Liver (tissue), 9 donors: ENCODE data around the gene KCP. TPM values are rescaled to one million over a fixed set of nuclear protein-coding genes. Genes with fewer than 3 reads are reported as not detected.

Experiments used
- DNase-seq: peaks from one replicate; pipeline ENCODE4 v3.0.0-alpha.2; 2017; ENCODE audit warnings: low spot score
- H3K27ac ChIP-seq, 2 donors: one replicate each; pipeline ENCODE4 v1.7.0; 2013; ENCODE audit warnings: inconsistent platforms in 2 of 2, low read length in 2 of 2, control low read depth in 1 of 2, low read depth in 1 of 2, mild to moderate bottlenecking in 1 of 2
- H3K27me3 ChIP-seq, 4 donors: one replicate each; pipeline versions ENCODE4 v1.6.1 to v1.7.0; 2013; ENCODE audit warnings: low read length in 3 of 4, inconsistent platforms in 1 of 4, mild to moderate bottlenecking in 1 of 4, moderate library complexity in 1 of 4; ENCODE audit not compliant: control insufficient read depth in 4 of 4, insufficient read depth in 4 of 4
- H3K36me3 ChIP-seq, 4 donors: one replicate each; pipeline versions ENCODE4 v1.6.1 to v1.7.0; 2013; ENCODE audit warnings: low read length in 3 of 4, mild to moderate bottlenecking in 3 of 4, low read depth in 1 of 4, moderate library complexity in 1 of 4; ENCODE audit not compliant: control insufficient read depth in 4 of 4, insufficient read depth in 3 of 4
- H3K4me1 ChIP-seq, 4 donors: one replicate each; pipeline versions ENCODE4 v1.6.1 to v1.7.0; 2013; ENCODE audit warnings: low read length in 3 of 4, mild to moderate bottlenecking in 3 of 4, moderate library complexity in 1 of 4; ENCODE audit not compliant: control insufficient read depth in 4 of 4, insufficient read depth in 4 of 4
- H3K4me3 ChIP-seq, 3 donors: one replicate each; pipeline versions ENCODE4 v1.6.1 to v1.7.0; 2013; ENCODE audit warnings: low read length in 3 of 3, control low read depth in 1 of 3, low read depth in 1 of 3, mild to moderate bottlenecking in 1 of 3
- H3K9ac ChIP-seq, 2 donors: one replicate each; pipeline ENCODE4 v1.7.0; 2013; ENCODE audit warnings: low read length in 2 of 2, mild to moderate bottlenecking in 2 of 2, moderate library complexity in 2 of 2, control low read depth in 1 of 2, low read depth in 1 of 2
- H3K9me3 ChIP-seq, 4 donors: one replicate each; pipeline versions ENCODE4 v1.6.1 to v1.7.0; 2013; ENCODE audit warnings: low read length in 3 of 4; ENCODE audit not compliant: control insufficient read depth in 4 of 4
- EGR1 ChIP-seq, 2 donors: IDR thresholded peaks; 2 replicates each; pipeline ENCODE4 v1.6.1; 2016 to 2018; ENCODE audit warnings: antibody characterized with exemption in 2 of 2, low read depth in 2 of 2
- FOXA1 ChIP-seq: IDR thresholded peaks from 2 replicates; pipeline ENCODE4 v1.6.1; 2016; ENCODE audit warnings: antibody characterized with exemption
- FOXA2 ChIP-seq: IDR thresholded peaks from 2 replicates; pipeline ENCODE4 v1.6.1; 2016; ENCODE audit warnings: antibody characterized with exemption
- GABPA ChIP-seq, 2 donors: IDR thresholded peaks in 1 of 2; conservative IDR thresholded peaks in 1 of 2; 2 replicates each; pipeline ENCODE4 v1.6.1; 2016; ENCODE audit warnings: antibody characterized with exemption in 2 of 2, mild to moderate bottlenecking in 1 of 2, moderate library complexity in 1 of 2
- HNF4A ChIP-seq, 2 donors: conservative IDR thresholded peaks; 2 replicates each; pipeline ENCODE4 v1.6.1; 2016; ENCODE audit warnings: antibody characterized with exemption in 2 of 2, mild to moderate bottlenecking in 2 of 2
- HNF4G ChIP-seq: IDR thresholded peaks from 2 replicates; pipeline ENCODE4 v1.6.1; 2016; ENCODE audit warnings: antibody characterized with exemption
- NR2F2 ChIP-seq: IDR thresholded peaks from 2 replicates; pipeline ENCODE4 v1.6.1; 2016; ENCODE audit warnings: antibody characterized with exemption
- RAD21 ChIP-seq, 2 donors: IDR thresholded peaks; 2 replicates each; pipeline ENCODE4 v1.6.1; 2016; ENCODE audit warnings: antibody characterized with exemption in 2 of 2, mild to moderate bottlenecking in 2 of 2
- RXRA ChIP-seq, 2 donors: IDR thresholded peaks; 2 replicates each; pipeline ENCODE4 v1.6.1; 2017 to 2018; ENCODE audit warnings: antibody characterized with exemption in 2 of 2, mild to moderate bottlenecking in 1 of 2
- WGBS: extraction: QIAGEN DNeasy Blood & Tissue Kit; methylation state at CpG from one replicate; pipeline ENCODE4 v1.1.7; 2013; 5-methylcytosine and 5-hydroxymethylcytosine counted together
- polyA plus RNA-seq, 2 donors: library from polyadenylated mRNA; stranded (reverse) in 1 of 2; unstranded in 1 of 2; fragments of 200-250 nt in 1 of 2; fragments of >200 nt in 1 of 2; fragmentation: Nextera tagmentation in 1 of 2; extraction: Ambion mirVana in 1 of 2; gene quantifications; one replicate each; pipeline versions ENCODE4 v1.2.1 to v1.2.3, GENCODE V29; 2013 to 2015
- total RNA-seq, 2 donors: library from RNA; depleted of rRNA; stranded (reverse); fragments of >200 nt; gene quantifications; one replicate each; pipeline ENCODE4 v1.2.3, GENCODE V29; 2014
- TF ChIP-seq, protein P1 (sequence below): IDR thresholded peaks from 2 replicates; pipeline ENCODE4 v1.6.1; 2016; ENCODE audit warnings: antibody characterized with exemption, mild to moderate bottlenecking
- TF ChIP-seq, protein P2 (sequence below): IDR thresholded peaks from 2 replicates; pipeline ENCODE4 v1.6.1; 2016; ENCODE audit warnings: antibody characterized with exemption
- TF ChIP-seq, protein P3 (sequence below): IDR thresholded peaks from 2 replicates; pipeline ENCODE4 v1.6.1; 2016; ENCODE audit warnings: antibody characterized with exemption
- TF ChIP-seq, protein P4 (sequence below): fragments of 150-350 bp; IDR thresholded peaks from 2 replicates; pipeline ENCODE4 v1.5.1; 2017; ENCODE audit warnings: improper control_type of control experiment, low read depth, low read length; ENCODE audit not compliant: missing input control
- donor health status: healthy.
- donor health status: healthy.
- donor health status: healthy.
- donor health status: healthy.
- donor health status: healthy.

KCP gene
- total and polyA plus RNA-seq, 4 donors: 0.02 to 0.08 (median 0.05) TPM; not detected in 1

DNA sequence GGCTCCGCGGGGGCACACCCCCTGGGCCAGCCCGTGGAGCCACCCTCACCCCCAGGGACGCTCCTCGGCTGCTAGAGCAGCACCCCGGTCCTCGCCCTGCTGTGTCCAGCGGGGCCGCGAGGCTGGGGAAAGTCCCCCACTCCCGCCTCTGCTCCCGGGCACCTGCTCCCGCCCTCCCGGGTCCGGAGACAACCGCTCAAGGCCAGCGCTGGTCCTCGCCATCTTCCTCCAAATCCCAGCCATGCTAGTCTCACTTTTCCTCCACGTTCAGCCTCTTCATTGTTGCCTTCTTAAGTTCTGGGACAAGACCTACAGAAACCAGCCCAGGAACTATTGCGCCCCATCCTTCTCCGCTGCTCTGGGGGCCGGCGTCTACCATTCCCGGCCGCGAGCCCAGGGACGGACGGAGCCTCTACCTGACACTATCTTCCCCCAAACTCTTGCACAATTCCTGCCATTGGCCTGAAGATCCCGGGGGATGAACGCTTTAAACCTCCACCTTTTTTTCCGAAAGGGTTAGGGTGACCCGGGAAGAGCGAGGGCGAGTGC lies 4.8 kb upstream of the KCP start:
- TF ChIP-seq, protein P1, sequence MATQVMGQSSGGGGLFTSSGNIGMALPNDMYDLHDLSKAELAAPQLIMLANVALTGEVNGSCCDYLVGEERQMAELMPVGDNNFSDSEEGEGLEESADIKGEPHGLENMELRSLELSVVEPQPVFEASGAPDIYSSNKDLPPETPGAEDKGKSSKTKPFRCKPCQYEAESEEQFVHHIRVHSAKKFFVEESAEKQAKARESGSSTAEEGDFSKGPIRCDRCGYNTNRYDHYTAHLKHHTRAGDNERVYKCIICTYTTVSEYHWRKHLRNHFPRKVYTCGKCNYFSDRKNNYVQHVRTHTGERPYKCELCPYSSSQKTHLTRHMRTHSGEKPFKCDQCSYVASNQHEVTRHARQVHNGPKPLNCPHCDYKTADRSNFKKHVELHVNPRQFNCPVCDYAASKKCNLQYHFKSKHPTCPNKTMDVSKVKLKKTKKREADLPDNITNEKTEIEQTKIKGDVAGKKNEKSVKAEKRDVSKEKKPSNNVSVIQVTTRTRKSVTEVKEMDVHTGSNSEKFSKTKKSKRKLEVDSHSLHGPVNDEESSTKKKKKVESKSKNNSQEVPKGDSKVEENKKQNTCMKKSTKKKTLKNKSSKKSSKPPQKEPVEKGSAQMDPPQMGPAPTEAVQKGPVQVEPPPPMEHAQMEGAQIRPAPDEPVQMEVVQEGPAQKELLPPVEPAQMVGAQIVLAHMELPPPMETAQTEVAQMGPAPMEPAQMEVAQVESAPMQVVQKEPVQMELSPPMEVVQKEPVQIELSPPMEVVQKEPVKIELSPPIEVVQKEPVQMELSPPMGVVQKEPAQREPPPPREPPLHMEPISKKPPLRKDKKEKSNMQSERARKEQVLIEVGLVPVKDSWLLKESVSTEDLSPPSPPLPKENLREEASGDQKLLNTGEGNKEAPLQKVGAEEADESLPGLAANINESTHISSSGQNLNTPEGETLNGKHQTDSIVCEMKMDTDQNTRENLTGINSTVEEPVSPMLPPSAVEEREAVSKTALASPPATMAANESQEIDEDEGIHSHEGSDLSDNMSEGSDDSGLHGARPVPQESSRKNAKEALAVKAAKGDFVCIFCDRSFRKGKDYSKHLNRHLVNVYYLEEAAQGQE: no peak
- TF ChIP-seq FOXA1 (no peak), RXRA (IDR thresholded peaks at IDR 0.05) (no peak), HNF4G (no peak), EGR1 (IDR thresholded peaks at IDR 0.05; ENCODE audit: low read depth in 2 of 2) (no peak), GABPA (IDR thresholded peaks at IDR 0.05 in 1 of 2, conservative IDR thresholded peaks at IDR 0.05 in 1 of 2) (no peak), FOXA2 (no peak), RAD21 (IDR thresholded peaks at IDR 0.05) (no peak), NR2F2 (no peak)
- TF ChIP-seq, protein P2, sequence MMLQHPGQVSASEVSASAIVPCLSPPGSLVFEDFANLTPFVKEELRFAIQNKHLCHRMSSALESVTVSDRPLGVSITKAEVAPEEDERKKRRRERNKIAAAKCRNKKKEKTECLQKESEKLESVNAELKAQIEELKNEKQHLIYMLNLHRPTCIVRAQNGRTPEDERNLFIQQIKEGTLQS: no peak
- TF ChIP-seq, protein P3, sequence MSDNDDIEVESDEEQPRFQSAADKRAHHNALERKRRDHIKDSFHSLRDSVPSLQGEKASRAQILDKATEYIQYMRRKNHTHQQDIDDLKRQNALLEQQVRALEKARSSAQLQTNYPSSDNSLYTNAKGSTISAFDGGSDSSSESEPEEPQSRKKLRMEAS: no peak
- TF ChIP-seq, protein P4, sequence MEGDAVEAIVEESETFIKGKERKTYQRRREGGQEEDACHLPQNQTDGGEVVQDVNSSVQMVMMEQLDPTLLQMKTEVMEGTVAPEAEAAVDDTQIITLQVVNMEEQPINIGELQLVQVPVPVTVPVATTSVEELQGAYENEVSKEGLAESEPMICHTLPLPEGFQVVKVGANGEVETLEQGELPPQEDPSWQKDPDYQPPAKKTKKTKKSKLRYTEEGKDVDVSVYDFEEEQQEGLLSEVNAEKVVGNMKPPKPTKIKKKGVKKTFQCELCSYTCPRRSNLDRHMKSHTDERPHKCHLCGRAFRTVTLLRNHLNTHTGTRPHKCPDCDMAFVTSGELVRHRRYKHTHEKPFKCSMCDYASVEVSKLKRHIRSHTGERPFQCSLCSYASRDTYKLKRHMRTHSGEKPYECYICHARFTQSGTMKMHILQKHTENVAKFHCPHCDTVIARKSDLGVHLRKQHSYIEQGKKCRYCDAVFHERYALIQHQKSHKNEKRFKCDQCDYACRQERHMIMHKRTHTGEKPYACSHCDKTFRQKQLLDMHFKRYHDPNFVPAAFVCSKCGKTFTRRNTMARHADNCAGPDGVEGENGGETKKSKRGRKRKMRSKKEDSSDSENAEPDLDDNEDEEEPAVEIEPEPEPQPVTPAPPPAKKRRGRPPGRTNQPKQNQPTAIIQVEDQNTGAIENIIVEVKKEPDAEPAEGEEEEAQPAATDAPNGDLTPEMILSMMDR: no peak
- peak overlapping the region in 1 of 3 donors; percentile 10 for H3K4me3 ChIP-seq
- WGBS: 8% methylated on average over 34 of the region's 34 CpGs
- no peak overlapping the region for H3K9ac ChIP-seq
- H3K4me1 ChIP-seq: peaks cover under 1 to 12% (median 5%) of the 10 kb centered on the region in 4 donors
- H3K36me3 ChIP-seq: no peaks in the 10 kb centered on the region
- H3K27me3 ChIP-seq: peaks cover 0 to 2% (median 0%) of the 10 kb centered on the region in 4 donors
- DNase-seq: no peak
- no peak overlapping the region for H3K27ac ChIP-seq
- H3K9me3 ChIP-seq: no peaks in the 10 kb centered on the region

DNA sequence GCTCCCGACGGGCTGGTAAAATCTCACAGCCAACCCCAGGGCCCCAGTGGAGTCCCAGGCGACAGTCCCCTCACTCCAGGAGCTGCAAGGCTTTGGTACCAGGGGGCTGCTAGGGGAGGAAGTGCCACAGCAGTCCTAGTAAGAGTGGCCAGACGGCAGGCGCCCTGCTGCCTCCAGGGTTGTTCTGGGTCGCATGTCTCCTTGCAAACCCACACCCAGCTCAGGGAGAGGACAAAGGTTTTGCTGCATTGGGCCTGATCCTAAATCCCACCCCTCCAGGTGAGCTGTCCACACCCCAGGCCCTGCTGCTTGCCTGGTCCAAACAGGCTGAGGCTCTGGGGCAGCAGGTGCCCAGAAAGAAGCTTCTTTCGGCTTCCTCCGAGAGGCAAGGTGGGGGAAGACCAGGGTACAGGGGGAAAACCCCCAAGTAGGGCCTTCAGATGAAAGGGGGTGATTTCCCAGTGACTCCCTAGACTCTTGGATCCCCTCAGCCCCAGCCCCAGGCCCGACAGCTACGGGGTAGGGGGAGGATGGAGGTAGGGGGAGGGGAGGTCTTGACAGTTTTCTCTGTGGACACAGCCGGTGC lies 4.2 kb upstream of the KCP start:
- no peaks in the 10 kb centered on the region for H3K9me3 ChIP-seq
- no peak for TF ChIP-seq HNF4A (conservative IDR thresholded peaks at IDR 0.05)
- TF ChIP-seq, protein P1: no peak

More for the DNA sequence above, 4.2 kb upstream of the KCP start:
- no peaks in the 10 kb centered on the region for H3K36me3 ChIP-seq
- H3K4me1 ChIP-seq: peaks cover 4 to 17% (median 6%) of the 10 kb centered on the region in 4 donors
- H3K27me3 ChIP-seq: peaks cover 0 to 2% (median 0%) of the 10 kb centered on the region in 4 donors
- DNase-seq: no peak
- H3K4me3 ChIP-seq: no peak overlapping the region
- 59% methylated on average over 11 of the region's 11 CpGs for WGBS
- no peak overlapping the region for H3K27ac ChIP-seq
- H3K9ac ChIP-seq: no peak overlapping the region
